HEK293 (cell line): Measurements from ENCODE around the gene CAPN15.
A peak's percentile ranks its signal among the peaks of the same experiment; 100 is the strongest.

Source experiments
- CTCF ChIA-PET: fragments of 350-600 bp; formaldehyde crosslinking; extraction: SDS; loops from one replicate; lab custom pipeline; 2021; ENCODE audit warnings: antibody characterized with exemption; lab: Yijun Ruan, JAX
- POLR2A ChIA-PET: fragments of 300-600 bp; formaldehyde crosslinking; extraction: SDS; loops from one replicate; lab custom pipeline; 2020; ENCODE audit warnings: antibody characterized with exemption, inconsistent platforms; lab: Yijun Ruan, JAX
- H3K27ac ChIP-seq: fragments of 200-500 bp; sonication (Bioruptor generic); 2 replicates; pipeline ENCODE4 v1.5.1; 2014; ENCODE audit warnings: low read depth, low read length, control low read depth, inconsistent platforms; ENCODE audit errors: extremely low read depth
- H3K36me3 ChIP-seq, 2 experiments: fragments of 200-500 bp in 1 of 2; sonication (Bioruptor generic) in 1 of 2; 1 replicate in 1 of 2; 2 replicates in 1 of 2; pipeline ENCODE4 v1.5.1; 2014 to 2017; ENCODE audit warnings: inconsistent platforms in 2 of 2, low read length in 2 of 2; ENCODE audit not compliant: control insufficient read depth in 2 of 2, insufficient read depth in 1 of 2
- H3K4me1 ChIP-seq: fragments of 200-500 bp; sonication (Bioruptor generic); 2 replicates; pipeline ENCODE4 v1.5.1; 2014; ENCODE audit warnings: mild to moderate bottlenecking, low read length, inconsistent platforms; ENCODE audit not compliant: control insufficient read depth, insufficient read depth
- H3K4me3 ChIP-seq: 2 replicates; pipeline ENCODE4 v1.5.1; 2011; ENCODE audit warnings: low read depth, mild to moderate bottlenecking, control low read depth, low read length, moderate library complexity
- H3K9me3 ChIP-seq: fragments of 200-500 bp; sonication (Bioruptor generic); 2 replicates; pipeline ENCODE4 v1.5.1; 2014; ENCODE audit warnings: low read depth, low read length, inconsistent platforms; ENCODE audit not compliant: control insufficient read depth, insufficient read depth
- GLIS1 ChIP-seq: fragments of 450-650 bp; formaldehyde crosslinking; IDR thresholded peaks from 2 replicates; pipeline ENCODE4 v1.5.1; 2016; ENCODE audit warnings: missing biosample characterization, missing genetic modification characterization
- MEIS1 ChIP-seq: sonication (generic); formaldehyde crosslinking; IDR thresholded peaks from 2 replicates; pipeline ENCODE4 v1.8.1; 2022; ENCODE audit warnings: missing genetic modification reagents, mild to moderate bottlenecking, borderline replicate concordance
- TCF7L2 ChIP-seq: IDR thresholded peaks from 2 replicates; pipeline ENCODE4 v1.6.1; 2011; ENCODE audit warnings: low read depth, mild to moderate bottlenecking, inconsistent platforms, low read length, moderate library complexity, borderline replicate concordance
- YY1 ChIP-seq: fragments of 450-650 bp; formaldehyde crosslinking; IDR thresholded peaks from 2 replicates; pipeline ENCODE4 v1.5.1; 2018; ENCODE audit warnings: missing biosample characterization, missing genetic modification characterization
- ZBTB21 ChIP-seq: fragments of 450-650 bp; formaldehyde crosslinking; IDR thresholded peaks from 2 replicates; pipeline ENCODE4 v1.5.1; 2017; ENCODE audit warnings: missing biosample characterization, missing genetic modification characterization
- ZFP3 ChIP-seq: fragments of 450-650 bp; formaldehyde crosslinking; IDR thresholded peaks from 2 replicates; pipeline ENCODE4 v1.5.1; 2016; ENCODE audit warnings: low read depth, missing biosample characterization, missing genetic modification characterization
- ZNF10 ChIP-seq: fragments of 450-650 bp; formaldehyde crosslinking; IDR thresholded peaks from 2 replicates; pipeline ENCODE4 v1.5.1; 2017; ENCODE audit warnings: missing biosample characterization, missing genetic modification characterization
- ZNF121 ChIP-seq: fragments of 450-650 bp; formaldehyde crosslinking; IDR thresholded peaks from 2 replicates; pipeline ENCODE4 v1.5.1; 2016; ENCODE audit warnings: missing biosample characterization, missing genetic modification characterization
- ZNF23 ChIP-seq: fragments of 450-650 bp; formaldehyde crosslinking; IDR thresholded peaks from 2 replicates; pipeline ENCODE4 v1.5.1; 2016; ENCODE audit warnings: missing biosample characterization, missing genetic modification characterization, borderline replicate concordance
- ZNF292 ChIP-seq: fragments of 450-650 bp; formaldehyde crosslinking; IDR thresholded peaks from 2 replicates; pipeline ENCODE4 v1.5.1; 2016; ENCODE audit warnings: low read depth, missing biosample characterization, missing genetic modification characterization, borderline replicate concordance
- ZNF391 ChIP-seq: fragments of 450-650 bp; formaldehyde crosslinking; IDR thresholded peaks from 2 replicates; pipeline ENCODE4 v1.5.1; 2016; ENCODE audit warnings: low read depth, missing biosample characterization, missing genetic modification characterization, borderline replicate concordance
- ZNF596 ChIP-seq: fragments of 450-650 bp; IDR thresholded peaks from 2 replicates; pipeline ENCODE4 v1.5.0; 2018; ENCODE audit warnings: missing biosample characterization, mild to moderate bottlenecking, missing genetic modification characterization, moderate library complexity
- ZNF654 ChIP-seq: fragments of 450-650 bp; formaldehyde crosslinking; IDR thresholded peaks from 2 replicates; pipeline ENCODE4 v1.5.1; 2016; ENCODE audit warnings: low read depth, missing biosample characterization, missing genetic modification characterization
- ZNF692 ChIP-seq: fragments of 450-650 bp; formaldehyde crosslinking; IDR thresholded peaks from 2 replicates; pipeline ENCODE4 v1.5.1; 2016; ENCODE audit warnings: missing biosample characterization, missing genetic modification characterization
- ZSCAN16 ChIP-seq: fragments of 450-650 bp; formaldehyde crosslinking; IDR thresholded peaks from 2 replicates; pipeline ENCODE4 v1.5.1; 2016; ENCODE audit warnings: missing biosample characterization, missing genetic modification characterization
- TF ChIP-seq, protein P1 (sequence below): fragments of 450-650 bp; formaldehyde crosslinking; IDR thresholded peaks from 2 replicates; pipeline ENCODE4 v1.5.1; 2016; ENCODE audit warnings: missing biosample characterization, missing genetic modification characterization
- TF ChIP-seq, protein P2 (sequence below): fragments of 450-650 bp; formaldehyde crosslinking; IDR thresholded peaks from 2 replicates; pipeline ENCODE4 v1.5.1; 2017; ENCODE audit warnings: missing biosample characterization, mild to moderate bottlenecking, missing genetic modification characterization, moderate library complexity
- TF ChIP-seq, protein P3 (sequence below): fragments of 450-650 bp; formaldehyde crosslinking; IDR thresholded peaks from 2 replicates; pipeline ENCODE4 v1.5.1; 2016; ENCODE audit warnings: missing biosample characterization, missing genetic modification characterization
- TF ChIP-seq, protein P4 (sequence below): fragments of 450-650 bp; formaldehyde crosslinking; optimal IDR thresholded peaks from 2 replicates; pipeline ENCODE3; 2016; ENCODE audit warnings: missing biosample characterization, mild to moderate bottlenecking, missing genetic modification characterization
- TF ChIP-seq, protein P5 (sequence below): sonication (generic); formaldehyde crosslinking; IDR thresholded peaks from 2 replicates; pipeline ENCODE4 v1.8.1; 2022; ENCODE audit warnings: mild to moderate bottlenecking, moderate library complexity, missing genetic modification reagents

The CAPN15 gene

GRCh38 chr16:482468-483185 is 44.9 kb upstream of the CAPN15 start (continued):
- TF ChIP-seq, protein P1, sequence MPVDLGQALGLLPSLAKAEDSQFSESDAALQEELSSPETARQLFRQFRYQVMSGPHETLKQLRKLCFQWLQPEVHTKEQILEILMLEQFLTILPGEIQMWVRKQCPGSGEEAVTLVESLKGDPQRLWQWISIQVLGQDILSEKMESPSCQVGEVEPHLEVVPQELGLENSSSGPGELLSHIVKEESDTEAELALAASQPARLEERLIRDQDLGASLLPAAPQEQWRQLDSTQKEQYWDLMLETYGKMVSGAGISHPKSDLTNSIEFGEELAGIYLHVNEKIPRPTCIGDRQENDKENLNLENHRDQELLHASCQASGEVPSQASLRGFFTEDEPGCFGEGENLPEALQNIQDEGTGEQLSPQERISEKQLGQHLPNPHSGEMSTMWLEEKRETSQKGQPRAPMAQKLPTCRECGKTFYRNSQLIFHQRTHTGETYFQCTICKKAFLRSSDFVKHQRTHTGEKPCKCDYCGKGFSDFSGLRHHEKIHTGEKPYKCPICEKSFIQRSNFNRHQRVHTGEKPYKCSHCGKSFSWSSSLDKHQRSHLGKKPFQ (tag by site-specific recombination), result no peak
- no peak for TF ChIP-seq ZNF391 (tag by site-specific recombination)
- no peak for TF ChIP-seq YY1 (tag by site-specific recombination)
- no peak for TF ChIP-seq ZNF292 (tag by site-specific recombination)
- no peak for TF ChIP-seq ZFP3

- no peaks in the 10 kb centered on the region for H3K9me3 ChIP-seq
- H3K36me3 ChIP-seq, result peaks cover 0 to 21% of the 10 kb centered on the region in 2 experiments; a peak in 2 of 3 replicates
- POLR2A ChIA-PET, result no interaction called here
- H3K4me3 ChIP-seq, result no peak overlapping the region
- CTCF ChIA-PET, result interaction anchor here (0.6 kb wide), 1 partner anchor 34 kb away, joined by 3 read pairs; no protein-coding TSS in a partner anchor
- TF ChIP-seq GLIS1 (peak; percentile 52), ZSCAN16 (tag by site-specific recombination) (no peak)
- TF ChIP-seq, all 188 proteins: peak for 1
- peaks cover 5% of the 10 kb centered on the region for H3K4me1 ChIP-seq
- no peak overlapping the region for H3K27ac ChIP-seq
Measured at GRCh38 chr16:483341-484075, 44.0 kb upstream of the CAPN15 start.

DNA sequence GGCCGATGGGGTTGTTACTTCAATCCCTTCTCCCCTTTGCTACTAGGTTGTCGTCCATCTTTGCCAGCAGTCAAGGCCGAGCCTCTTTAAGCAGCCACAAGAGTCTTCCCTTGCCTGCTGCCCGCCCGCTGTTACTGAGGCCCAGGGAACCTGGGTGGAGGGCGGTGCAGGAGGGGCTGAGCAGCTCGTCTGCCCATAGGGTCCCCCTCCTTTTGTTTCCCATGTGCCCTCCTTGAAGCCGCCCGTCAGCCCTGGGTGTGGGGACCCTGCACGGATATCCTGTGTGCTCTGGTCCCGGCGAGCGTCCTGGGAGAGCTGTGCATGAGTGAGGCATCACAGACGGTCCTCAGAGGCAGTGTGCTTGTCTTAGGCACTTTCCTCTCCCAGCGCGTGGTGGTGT is 37.9 kb upstream of the CAPN15 start:
- H3K27ac ChIP-seq, result no peak overlapping the region
- no peak overlapping the region for H3K4me3 ChIP-seq
- peaks cover 4 to 49% of the 10 kb centered on the region in 2 experiments; a peak in 2 of 3 replicates for H3K36me3 ChIP-seq
- CTCF ChIA-PET, result interaction anchor here (0.6 to 3.7 kb wide), 3 partner anchors 70 to 99 kb away, joined by 4 to 27 read pairs (median 4); no protein-coding TSS in a partner anchor
- no peaks in the 10 kb centered on the region for H3K9me3 ChIP-seq
- POLR2A ChIA-PET, result no interaction called here
- H3K4me1 ChIP-seq, result no peaks in the 10 kb centered on the region
- TF ChIP-seq ZNF10 (no peak), ZNF596 (tag by site-specific recombination) (no peak), ZNF692 (tag by site-specific recombination) (no peak), MEIS1 (CRISPR knock-in tag) (no peak), TCF7L2 (no peak), ZBTB21 (tag by site-specific recombination) (no peak), ZNF121 (no peak), ZNF654 (tag by site-specific recombination) (no peak), ZNF23 (tag by site-specific recombination) (no peak)
- TF ChIP-seq, protein P2, sequence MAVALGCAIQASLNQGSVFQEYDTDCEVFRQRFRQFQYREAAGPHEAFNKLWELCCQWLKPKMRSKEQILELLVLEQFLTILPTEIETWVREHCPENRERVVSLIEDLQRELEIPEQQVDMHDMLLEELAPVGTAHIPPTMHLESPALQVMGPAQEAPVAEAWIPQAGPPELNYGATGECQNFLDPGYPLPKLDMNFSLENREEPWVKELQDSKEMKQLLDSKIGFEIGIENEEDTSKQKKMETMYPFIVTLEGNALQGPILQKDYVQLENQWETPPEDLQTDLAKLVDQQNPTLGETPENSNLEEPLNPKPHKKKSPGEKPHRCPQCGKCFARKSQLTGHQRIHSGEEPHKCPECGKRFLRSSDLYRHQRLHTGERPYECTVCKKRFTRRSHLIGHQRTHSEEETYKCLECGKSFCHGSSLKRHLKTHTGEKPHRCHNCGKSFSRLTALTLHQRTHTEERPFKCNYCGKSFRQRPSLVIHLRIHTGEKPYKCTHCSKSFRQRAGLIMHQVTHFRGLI (tag by site-specific recombination), result no peak
- TF ChIP-seq, protein P3, sequence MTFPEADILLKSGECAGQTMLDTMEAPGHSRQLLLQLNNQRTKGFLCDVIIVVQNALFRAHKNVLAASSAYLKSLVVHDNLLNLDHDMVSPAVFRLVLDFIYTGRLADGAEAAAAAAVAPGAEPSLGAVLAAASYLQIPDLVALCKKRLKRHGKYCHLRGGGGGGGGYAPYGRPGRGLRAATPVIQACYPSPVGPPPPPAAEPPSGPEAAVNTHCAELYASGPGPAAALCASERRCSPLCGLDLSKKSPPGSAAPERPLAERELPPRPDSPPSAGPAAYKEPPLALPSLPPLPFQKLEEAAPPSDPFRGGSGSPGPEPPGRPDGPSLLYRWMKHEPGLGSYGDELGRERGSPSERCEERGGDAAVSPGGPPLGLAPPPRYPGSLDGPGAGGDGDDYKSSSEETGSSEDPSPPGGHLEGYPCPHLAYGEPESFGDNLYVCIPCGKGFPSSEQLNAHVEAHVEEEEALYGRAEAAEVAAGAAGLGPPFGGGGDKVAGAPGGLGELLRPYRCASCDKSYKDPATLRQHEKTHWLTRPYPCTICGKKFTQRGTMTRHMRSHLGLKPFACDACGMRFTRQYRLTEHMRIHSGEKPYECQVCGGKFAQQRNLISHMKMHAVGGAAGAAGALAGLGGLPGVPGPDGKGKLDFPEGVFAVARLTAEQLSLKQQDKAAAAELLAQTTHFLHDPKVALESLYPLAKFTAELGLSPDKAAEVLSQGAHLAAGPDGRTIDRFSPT (tag by site-specific recombination), result no peak
- TF ChIP-seq, protein P4, sequence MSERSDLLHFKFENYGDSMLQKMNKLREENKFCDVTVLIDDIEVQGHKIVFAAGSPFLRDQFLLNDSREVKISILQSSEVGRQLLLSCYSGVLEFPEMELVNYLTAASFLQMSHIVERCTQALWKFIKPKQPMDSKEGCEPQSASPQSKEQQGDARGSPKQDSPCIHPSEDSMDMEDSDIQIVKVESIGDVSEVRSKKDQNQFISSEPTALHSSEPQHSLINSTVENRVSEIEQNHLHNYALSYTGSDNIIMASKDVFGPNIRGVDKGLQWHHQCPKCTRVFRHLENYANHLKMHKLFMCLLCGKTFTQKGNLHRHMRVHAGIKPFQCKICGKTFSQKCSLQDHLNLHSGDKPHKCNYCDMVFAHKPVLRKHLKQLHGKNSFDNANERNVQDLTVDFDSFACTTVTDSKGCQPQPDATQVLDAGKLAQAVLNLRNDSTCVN (tag by site-specific recombination), result no peak
- TF ChIP-seq, protein P5, sequence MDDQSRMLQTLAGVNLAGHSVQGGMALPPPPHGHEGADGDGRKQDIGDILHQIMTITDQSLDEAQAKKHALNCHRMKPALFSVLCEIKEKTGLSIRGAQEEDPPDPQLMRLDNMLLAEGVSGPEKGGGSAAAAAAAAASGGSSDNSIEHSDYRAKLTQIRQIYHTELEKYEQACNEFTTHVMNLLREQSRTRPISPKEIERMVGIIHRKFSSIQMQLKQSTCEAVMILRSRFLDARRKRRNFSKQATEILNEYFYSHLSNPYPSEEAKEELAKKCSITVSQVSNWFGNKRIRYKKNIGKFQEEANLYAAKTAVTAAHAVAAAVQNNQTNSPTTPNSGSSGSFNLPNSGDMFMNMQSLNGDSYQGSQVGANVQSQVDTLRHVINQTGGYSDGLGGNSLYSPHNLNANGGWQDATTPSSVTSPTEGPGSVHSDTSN (CRISPR knock-in tag), result no peak
